D341Med (cell line): ENCODE data around the gene NCKAP5.
A peak's percentile ranks its signal among the peaks of the same experiment; 100 is the strongest.

Experiments used
- DNase-seq: peaks from one replicate; pipeline ENCODE4 v3.0.0; 2012; ENCODE audit warnings: low spot score

The NCKAP5 gene

DNA sequence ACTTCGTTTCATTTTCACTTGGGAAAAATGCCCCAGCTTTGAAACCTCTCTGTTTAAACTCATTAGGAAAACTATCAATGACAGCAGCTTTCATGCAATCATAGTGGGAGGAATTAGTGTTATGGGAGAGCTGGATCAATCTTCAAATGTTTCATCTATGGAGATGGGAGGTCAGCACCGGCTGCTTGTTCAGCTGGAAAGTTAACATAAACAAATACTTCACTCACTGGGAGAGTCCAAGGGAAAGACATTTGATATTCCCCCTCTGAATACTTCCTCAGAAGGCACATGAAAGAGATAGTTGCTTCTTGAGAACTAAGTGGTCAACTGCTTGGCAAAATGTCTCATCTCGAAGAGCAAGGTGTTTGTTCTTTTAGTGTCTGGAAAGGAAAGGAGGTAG is 905.5 kb downstream of the NCKAP5 start:
- no peak for DNase-seq

- no peak for DNase-seq
These were observed 908.9 kb downstream of the NCKAP5 start for GRCh38 chr2:132659331-132659730.

- DNase-seq: no peak
These were observed 911.8 kb downstream of the NCKAP5 start for GRCh38 chr2:132656266-132656975.

- DNase-seq: no peak
These were observed 913.3 kb downstream of the NCKAP5 start for GRCh38 chr2:132654968-132655367.

- DNase-seq: no peak
These were observed 913.9 kb downstream of the NCKAP5 start for GRCh38 chr2:132654335-132654734.

DNA sequence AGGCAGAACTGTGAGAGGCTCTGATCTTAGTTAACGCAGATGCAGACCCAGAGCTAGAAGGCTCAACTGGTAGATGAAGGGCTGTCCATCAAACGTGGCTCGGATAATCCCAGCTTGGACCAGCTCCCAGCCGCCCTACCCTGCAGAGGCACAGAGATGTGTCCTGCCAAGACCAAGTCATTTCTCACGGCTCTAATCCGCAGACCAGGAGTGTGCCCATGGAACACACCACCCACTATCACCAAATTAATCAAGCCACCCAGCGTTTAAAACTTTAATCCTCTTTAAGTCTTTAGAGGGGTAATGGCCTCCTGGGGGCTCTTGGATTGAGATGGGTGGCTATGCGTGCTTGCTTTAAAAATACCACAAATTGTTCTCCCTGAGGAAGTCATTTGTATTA is 915.8 kb downstream of the NCKAP5 start:
- DNase-seq: peak; percentile 72

DNA sequence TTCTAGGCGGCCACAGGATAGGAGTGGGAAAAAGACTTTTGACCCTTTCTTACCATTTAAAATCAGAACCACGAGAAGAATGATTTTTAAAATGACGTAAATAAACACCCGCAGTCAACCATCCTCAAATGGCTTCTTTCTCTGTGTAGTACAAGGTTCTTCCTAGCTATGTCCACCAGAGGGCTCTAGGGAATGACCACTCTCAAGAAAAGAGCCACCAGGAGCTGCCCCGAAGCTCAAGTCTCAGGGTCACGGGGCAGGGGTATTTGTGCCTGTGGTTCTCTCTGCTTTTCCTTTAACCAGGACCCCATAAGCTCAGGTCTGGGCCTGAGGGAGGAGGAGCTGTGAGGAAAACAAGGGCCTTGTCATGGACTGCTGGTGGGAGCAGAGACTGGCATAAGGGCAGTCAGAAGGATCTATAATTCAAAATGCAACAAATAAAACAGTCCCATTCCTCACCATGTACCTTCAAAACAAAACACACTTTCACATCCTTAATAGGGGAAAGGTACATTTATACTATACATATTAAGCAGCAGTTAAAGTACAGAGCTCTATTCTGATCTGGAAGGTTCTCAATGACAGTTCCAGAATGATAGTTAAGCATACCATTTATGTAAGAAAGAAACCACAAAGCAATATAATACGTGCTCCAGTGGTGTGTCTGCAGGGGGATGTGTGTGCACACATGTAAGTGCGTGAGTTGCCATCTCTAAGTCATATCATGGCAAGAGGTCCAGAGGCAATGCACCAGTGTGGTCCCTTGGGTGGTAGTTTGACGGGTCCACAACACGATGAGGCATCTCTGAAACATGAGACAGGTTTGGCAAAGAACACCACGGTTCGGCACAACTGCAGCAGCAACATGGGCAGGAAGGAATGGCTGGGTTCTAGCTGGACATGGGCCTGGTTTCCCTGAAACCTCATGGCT is 916.9 kb downstream of the NCKAP5 start:
- DNase-seq: peak; percentile 36

DNA sequence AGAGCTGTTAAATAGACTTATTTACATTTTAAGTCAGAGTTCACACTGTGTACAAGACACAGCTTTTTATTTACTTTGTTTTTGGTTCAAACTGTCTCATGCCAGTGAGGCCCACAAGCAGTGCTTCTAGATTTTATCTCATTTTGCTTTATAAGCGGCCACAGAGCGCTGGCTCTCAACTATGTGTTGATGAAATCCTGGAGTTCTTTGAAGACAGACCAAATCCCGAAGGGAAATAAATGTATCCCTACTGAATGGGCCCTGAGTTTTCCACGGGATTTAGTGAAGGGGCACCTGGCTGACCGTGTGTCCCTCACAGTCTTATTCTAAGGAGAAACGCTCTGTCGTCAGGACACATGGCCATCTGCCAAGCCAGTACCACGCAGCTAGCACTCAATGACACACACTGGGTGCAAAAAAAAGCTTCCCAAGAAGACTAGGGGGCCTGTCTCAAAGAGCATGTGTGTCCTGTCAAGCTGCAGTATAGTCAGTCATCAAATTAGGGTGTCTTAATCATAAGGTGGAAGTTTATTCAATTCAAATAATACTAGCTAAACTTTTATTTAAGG is 921.6 kb downstream of the NCKAP5 start:
- no peak for DNase-seq

DNA sequence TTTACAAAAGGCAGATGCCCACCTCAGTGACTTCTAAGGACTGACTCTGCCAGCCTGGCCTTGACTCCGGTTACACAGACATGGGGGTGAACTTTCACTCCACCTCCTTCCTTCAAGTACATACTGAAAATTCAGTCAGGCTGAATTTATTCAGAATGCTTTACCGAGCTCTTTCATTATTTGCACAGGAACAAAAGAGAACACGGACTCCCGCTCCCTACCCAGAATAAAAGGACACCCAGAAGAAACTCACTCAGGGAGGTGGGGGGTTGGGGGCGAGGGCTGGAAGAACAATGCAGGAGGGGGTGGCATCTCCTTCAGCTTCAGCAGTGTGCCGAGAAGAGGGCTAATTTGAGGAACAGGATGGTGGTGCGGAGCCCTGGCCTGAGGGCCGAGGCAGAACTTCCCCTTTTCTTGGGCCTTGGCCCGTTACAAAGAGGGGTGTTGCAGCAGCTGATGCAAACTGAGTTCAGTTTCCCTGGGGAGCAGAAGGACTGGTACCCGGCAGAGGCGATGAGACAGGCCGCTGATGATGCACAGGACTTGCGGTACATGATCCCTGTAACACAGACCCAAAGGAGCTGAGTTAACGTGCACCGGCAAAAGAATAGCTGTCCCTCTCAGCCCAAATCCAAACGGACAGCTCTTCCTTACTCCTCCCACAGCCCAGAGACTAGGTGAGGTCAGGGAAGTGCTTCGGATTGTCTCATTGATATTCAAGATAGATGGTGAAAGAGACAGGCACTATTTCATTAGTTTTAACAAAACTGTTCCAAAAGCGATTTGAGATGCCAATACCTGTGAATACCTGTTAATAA is 922.3 kb downstream of the NCKAP5 start:
- DNase-seq: no peak

GRCh38 chr2:132645176-132645575 is 923.1 kb downstream of the NCKAP5 start:
- DNase-seq: peak; percentile 28

DNA sequence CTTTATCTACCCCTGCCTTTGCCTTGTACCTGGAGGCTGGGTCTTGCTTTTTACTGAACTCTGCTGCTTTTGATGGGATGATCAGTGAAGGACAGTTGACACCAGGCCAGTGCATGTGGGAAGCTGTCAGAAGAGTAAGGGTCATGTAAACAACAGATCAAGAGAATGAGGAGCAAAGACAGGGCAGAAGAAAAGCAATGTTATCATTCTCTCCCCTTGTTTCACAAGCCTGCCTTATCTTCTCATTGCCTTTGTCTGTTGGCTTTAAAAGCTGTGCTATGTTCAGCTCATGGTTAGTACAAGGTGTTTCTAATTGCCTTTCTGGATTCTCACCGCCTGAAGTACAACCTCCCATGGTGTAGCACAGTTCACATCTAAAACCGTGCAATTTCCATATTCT is 925.8 kb downstream of the NCKAP5 start:
- DNase-seq: no peak

DNA sequence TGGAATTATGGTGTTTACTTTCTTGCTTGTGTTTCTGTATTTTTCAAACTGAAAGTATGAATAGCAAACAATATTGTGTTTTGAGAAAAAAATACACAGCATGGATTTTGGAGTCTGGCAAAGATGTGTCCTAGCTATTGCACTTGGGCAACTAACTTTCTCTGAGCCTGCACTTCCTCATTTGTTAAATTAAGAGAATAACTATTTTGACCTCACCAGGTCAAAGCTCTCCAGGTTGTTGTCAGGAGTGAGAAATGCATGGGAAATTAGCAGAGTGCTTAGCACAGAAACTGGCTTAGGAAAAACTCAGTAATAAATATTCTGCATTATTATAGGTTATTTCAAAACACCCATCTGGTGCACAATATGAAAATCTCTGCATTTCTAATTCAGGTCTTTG is 926.4 kb downstream of the NCKAP5 start:
- DNase-seq: no peak

DNA sequence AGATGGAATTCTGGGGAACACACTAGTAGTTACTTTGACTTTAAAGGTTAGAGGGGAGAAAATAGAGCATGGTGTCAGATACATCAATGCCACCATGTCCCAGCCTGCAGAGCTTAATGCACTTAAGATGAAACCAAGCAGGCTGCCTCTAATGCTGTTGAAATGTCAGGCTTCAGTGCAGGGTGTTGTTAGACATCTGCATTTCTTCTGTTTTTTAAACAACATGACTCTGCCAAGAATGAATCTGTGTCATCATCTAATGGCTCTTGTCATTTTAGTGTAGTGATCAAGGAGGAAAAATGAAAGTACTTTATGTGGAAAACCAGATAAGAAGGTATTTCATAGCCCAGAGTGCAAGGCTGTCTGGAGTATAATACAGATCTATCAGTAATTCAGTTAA is 928.1 kb downstream of the NCKAP5 start:
- DNase-seq: no peak

DNA sequence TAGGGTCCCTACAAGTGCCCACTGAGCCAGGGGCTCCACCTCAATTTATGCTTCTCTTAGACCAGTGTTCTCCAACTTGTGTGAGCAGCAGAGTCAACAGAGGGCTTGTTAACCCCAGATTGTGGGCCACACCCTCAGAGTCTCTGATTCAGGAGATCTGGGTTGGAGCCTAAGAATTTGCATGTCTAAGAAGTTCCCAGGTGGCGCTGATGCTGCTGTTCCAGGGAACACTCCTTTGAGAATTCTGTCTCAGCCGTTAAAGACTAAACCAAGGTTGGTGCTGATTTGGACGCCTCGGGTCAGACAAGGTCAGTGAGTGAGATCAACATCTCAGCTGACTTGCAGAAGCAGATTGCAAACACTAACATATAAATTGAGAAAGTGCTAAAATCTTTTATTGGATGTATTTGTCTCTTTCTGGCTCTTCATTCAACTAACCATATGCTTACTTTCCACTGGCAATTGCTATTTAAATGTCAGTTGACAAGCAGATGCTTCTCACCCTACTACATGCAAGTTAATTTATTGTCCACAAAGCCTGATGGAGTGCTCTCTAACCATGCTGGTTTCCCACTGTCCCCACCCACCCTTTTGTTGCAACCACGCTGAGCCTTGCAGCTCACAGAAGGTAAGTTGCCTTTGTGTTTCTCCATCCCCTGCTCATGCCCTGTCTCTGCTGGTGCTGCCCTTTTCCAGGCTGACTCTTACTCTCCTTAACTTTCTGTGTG is 929.8 kb downstream of the NCKAP5 start:
- DNase-seq: no peak

DNA sequence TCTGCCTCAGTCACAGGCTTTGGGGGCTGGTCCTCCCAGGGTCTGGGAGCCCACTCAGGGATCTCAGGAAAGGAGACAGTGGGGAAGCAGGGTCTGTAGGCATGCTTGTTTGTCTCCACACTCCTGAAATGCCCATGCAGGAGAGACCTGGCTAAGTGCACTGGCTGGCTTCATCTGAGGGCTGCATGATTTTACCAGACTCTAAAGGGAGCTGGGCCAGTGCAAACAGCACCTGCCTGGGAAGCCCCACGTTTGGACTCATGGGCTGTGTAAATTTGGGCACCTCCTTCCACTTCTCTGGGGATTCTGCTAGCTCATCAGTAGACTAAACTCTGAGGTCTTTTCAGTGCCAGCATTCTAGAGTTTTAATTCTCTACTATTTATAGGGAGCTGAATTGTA is 931.9 kb downstream of the NCKAP5 start:
- no peak for DNase-seq

- no peak for DNase-seq
These were observed 934.6 kb downstream of the NCKAP5 start for GRCh38 chr2:132633635-132634034.

DNA sequence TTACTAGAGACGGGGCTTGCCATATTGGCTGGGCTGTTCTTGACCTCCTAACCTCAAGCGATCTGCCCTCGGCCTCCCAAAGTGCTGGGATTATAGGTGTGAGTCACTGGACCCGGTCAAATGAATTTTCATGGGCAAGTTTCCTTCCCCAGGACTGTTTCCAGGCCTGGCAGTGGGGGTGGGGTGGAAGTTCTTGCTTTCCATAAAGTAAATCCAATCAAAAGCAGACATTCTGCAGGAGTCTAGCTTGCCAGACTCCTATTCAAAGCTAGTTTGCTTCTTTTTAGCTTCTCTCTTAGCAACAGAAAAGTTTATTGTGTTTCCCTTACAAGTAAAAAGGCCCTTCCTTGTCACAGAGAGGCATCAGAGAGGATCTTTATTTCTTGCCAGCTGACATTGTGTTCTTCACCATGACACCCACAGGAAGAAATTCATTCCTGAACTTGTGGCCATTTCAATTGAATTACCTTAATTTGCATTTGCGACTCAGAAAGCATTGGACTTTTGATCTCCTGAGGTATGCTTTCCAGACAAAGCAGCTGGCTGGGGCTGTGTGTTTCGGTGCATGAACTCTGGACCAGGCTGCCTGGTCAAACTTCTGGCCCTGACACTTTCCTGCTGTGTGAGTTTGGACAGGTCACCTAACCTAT is 936.1 kb downstream of the NCKAP5 start:
- no peak for DNase-seq

DNA sequence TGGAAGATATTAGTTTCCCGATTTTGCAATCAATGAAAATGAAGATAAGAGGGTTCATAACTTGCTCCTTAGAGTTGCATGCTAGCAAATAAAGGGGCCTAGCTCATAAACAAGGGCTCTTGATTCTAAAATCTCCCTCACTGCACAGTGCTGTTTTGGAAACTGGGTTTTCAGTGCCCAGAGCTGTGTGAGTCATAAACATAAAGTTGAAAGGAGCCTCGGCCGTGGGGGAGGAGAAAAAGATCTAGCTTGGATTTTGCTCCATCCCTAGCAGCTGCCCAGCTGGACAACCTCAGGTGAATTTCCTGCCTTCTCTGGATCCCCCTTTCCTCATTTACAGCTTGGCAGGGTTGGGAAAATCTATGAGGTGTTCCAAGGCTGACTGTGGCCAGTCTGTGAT is 940.7 kb downstream of the NCKAP5 start:
- no peak for DNase-seq

DNA sequence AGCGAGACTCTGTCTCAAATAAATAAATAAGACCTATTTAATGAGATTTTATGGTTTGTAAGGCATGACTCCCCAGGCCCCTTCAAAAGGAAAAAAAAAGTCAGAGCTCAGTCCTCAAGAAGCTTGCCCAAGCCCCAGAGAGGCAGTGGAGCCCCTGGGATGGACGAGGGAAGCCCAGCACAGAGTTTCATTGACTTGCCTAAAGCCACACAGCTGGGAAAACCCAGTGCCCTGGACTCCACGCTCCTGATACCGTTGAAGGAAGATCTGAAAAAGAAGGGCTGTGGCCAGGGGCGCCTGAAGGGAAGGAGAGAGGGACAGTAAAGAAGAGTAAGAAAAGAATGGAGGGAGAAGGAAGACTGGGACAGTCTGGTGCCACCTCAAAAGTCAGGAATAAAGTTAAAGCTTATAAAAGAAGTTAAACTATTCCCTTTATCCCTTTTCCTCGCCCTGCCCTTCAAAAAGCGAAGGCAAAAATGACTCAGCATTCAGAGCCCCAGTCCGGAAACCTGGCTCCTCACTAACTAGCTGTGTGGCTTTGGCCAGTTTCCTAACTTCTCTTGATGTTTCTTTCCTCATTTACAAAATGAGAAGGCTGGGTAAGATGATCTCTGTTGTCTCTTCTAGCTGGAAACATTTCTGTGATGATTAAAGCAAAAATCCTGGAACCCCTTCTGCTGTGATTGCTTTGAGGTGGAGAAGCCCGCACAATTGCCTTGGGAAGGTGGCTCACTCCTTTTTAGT is 945.0 kb downstream of the NCKAP5 start:
- DNase-seq: no peak
